Erythroblast (primary cell): ENCODE results near the gene GALK1.

Experiments
- GATA1 ChIP-seq: IDR thresholded peaks from 2 replicates; pipeline ENCODE4 v1.6.1; 2011; ENCODE audit warnings: low read depth, mild to moderate bottlenecking, control low read depth, low read length, moderate library complexity
- POLR2A ChIP-seq: IDR thresholded peaks from 2 replicates; pipeline ENCODE4 v1.6.1; 2011; ENCODE audit warnings: mild to moderate bottlenecking, low read length

GRCh38 chr17:75785016-75785890 lies 20.3 kb upstream of the GALK1 start:
- TF ChIP-seq POLR2A (peak; percentile 83), GATA1 (no peak)
